Ovary (tissue), 3 donors: ENCODE data around the gene PDLIM7.

Experiments
- CTCF ChIP-seq, 3 donors: fragments of 450-650 bp in 2 of 3; fragments of 200-600 bp in 1 of 3; IDR thresholded peaks; one replicate each; pipeline versions ENCODE4 v1.5.1 to v1.8.0; 2016 to 2022; ENCODE audit warnings: antibody characterized with exemption in 3 of 3, mild to moderate bottlenecking in 1 of 3
- POLR2A ChIP-seq: fragments of 450-650 bp; IDR thresholded peaks from one replicate; pipeline ENCODE4 v1.6.1; 2017; ENCODE audit warnings: antibody characterized with exemption, mild to moderate bottlenecking, moderate library complexity
- donor health status: DM: no; HTN: no; CAD: no.

GRCh38 chr5:177515580-177515979, 18.2 kb upstream of the PDLIM7 start:
- TF ChIP-seq CTCF (IDR thresholded peaks at IDR 0.05): no peak
- TF ChIP-seq POLR2A: no peak
